Liver (tissue), 9 donors: Measurements from ENCODE around the gene RAPGEF1. TPM values are rescaled to one million over a fixed set of nuclear protein-coding genes. Genes with fewer than 3 reads are reported as not detected.

Source experiments
- DNase-seq: peaks from one replicate; pipeline ENCODE4 v3.0.0-alpha.2; 2017; ENCODE audit warnings: low spot score
- H3K27ac ChIP-seq, 2 donors: one replicate each; pipeline ENCODE4 v1.7.0; 2013; ENCODE audit warnings: inconsistent platforms in 2 of 2, low read length in 2 of 2, control low read depth in 1 of 2, low read depth in 1 of 2, mild to moderate bottlenecking in 1 of 2
- H3K27me3 ChIP-seq, 4 donors: one replicate each; pipeline versions ENCODE4 v1.6.1 to v1.7.0; 2013; ENCODE audit warnings: low read length in 3 of 4, inconsistent platforms in 1 of 4, mild to moderate bottlenecking in 1 of 4, moderate library complexity in 1 of 4; ENCODE audit not compliant: control insufficient read depth in 4 of 4, insufficient read depth in 4 of 4
- H3K36me3 ChIP-seq, 4 donors: one replicate each; pipeline versions ENCODE4 v1.6.1 to v1.7.0; 2013; ENCODE audit warnings: low read length in 3 of 4, mild to moderate bottlenecking in 3 of 4, low read depth in 1 of 4, moderate library complexity in 1 of 4; ENCODE audit not compliant: control insufficient read depth in 4 of 4, insufficient read depth in 3 of 4
- H3K4me1 ChIP-seq, 4 donors: one replicate each; pipeline versions ENCODE4 v1.6.1 to v1.7.0; 2013; ENCODE audit warnings: low read length in 3 of 4, mild to moderate bottlenecking in 3 of 4, moderate library complexity in 1 of 4; ENCODE audit not compliant: control insufficient read depth in 4 of 4, insufficient read depth in 4 of 4
- H3K4me3 ChIP-seq, 3 donors: one replicate each; pipeline versions ENCODE4 v1.6.1 to v1.7.0; 2013; ENCODE audit warnings: low read length in 3 of 3, control low read depth in 1 of 3, low read depth in 1 of 3, mild to moderate bottlenecking in 1 of 3
- H3K9ac ChIP-seq, 2 donors: one replicate each; pipeline ENCODE4 v1.7.0; 2013; ENCODE audit warnings: low read length in 2 of 2, mild to moderate bottlenecking in 2 of 2, moderate library complexity in 2 of 2, control low read depth in 1 of 2, low read depth in 1 of 2
- H3K9me3 ChIP-seq, 4 donors: one replicate each; pipeline versions ENCODE4 v1.6.1 to v1.7.0; 2013; ENCODE audit warnings: low read length in 3 of 4; ENCODE audit not compliant: control insufficient read depth in 4 of 4
- ATF3 ChIP-seq: IDR thresholded peaks from 2 replicates; pipeline ENCODE4 v1.6.1; 2016; ENCODE audit warnings: antibody characterized with exemption
- CTCF ChIP-seq: fragments of 150-350 bp; IDR thresholded peaks from 2 replicates; pipeline ENCODE4 v1.5.1; 2017; ENCODE audit warnings: improper control_type of control experiment, low read depth, low read length; ENCODE audit not compliant: missing input control
- EGR1 ChIP-seq, 2 donors: IDR thresholded peaks; 2 replicates each; pipeline ENCODE4 v1.6.1; 2016 to 2018; ENCODE audit warnings: antibody characterized with exemption in 2 of 2, low read depth in 2 of 2
- FOXA1 ChIP-seq: IDR thresholded peaks from 2 replicates; pipeline ENCODE4 v1.6.1; 2016; ENCODE audit warnings: antibody characterized with exemption
- FOXA2 ChIP-seq: IDR thresholded peaks from 2 replicates; pipeline ENCODE4 v1.6.1; 2016; ENCODE audit warnings: antibody characterized with exemption
- GABPA ChIP-seq, 2 donors: IDR thresholded peaks in 1 of 2; conservative IDR thresholded peaks in 1 of 2; 2 replicates each; pipeline ENCODE4 v1.6.1; 2016; ENCODE audit warnings: antibody characterized with exemption in 2 of 2, mild to moderate bottlenecking in 1 of 2, moderate library complexity in 1 of 2
- HNF4A ChIP-seq, 2 donors: conservative IDR thresholded peaks; 2 replicates each; pipeline ENCODE4 v1.6.1; 2016; ENCODE audit warnings: antibody characterized with exemption in 2 of 2, mild to moderate bottlenecking in 2 of 2
- HNF4G ChIP-seq: IDR thresholded peaks from 2 replicates; pipeline ENCODE4 v1.6.1; 2016; ENCODE audit warnings: antibody characterized with exemption
- JUND ChIP-seq, 2 donors: IDR thresholded peaks; 2 replicates each; pipeline ENCODE4 v1.6.1; 2016; ENCODE audit warnings: antibody characterized with exemption in 2 of 2
- NR2F2 ChIP-seq: IDR thresholded peaks from 2 replicates; pipeline ENCODE4 v1.6.1; 2016; ENCODE audit warnings: antibody characterized with exemption
- RAD21 ChIP-seq, 2 donors: IDR thresholded peaks; 2 replicates each; pipeline ENCODE4 v1.6.1; 2016; ENCODE audit warnings: antibody characterized with exemption in 2 of 2, mild to moderate bottlenecking in 2 of 2
- RXRA ChIP-seq, 2 donors: IDR thresholded peaks; 2 replicates each; pipeline ENCODE4 v1.6.1; 2017 to 2018; ENCODE audit warnings: antibody characterized with exemption in 2 of 2, mild to moderate bottlenecking in 1 of 2
- SP1 ChIP-seq: IDR thresholded peaks from 2 replicates; pipeline ENCODE4 v1.6.1; 2018; ENCODE audit warnings: antibody characterized with exemption, mild to moderate bottlenecking
- TAF1 ChIP-seq: conservative IDR thresholded peaks from 2 replicates; pipeline ENCODE4 v1.6.1; 2016; ENCODE audit warnings: antibody characterized with exemption, mild to moderate bottlenecking
- YY1 ChIP-seq: IDR thresholded peaks from 2 replicates; pipeline ENCODE4 v1.6.1; 2016; ENCODE audit warnings: antibody characterized with exemption, mild to moderate bottlenecking
- ZBTB33 ChIP-seq: IDR thresholded peaks from 2 replicates; pipeline ENCODE4 v1.6.1; 2016; ENCODE audit warnings: antibody characterized with exemption
- WGBS: extraction: QIAGEN DNeasy Blood & Tissue Kit; methylation state at CpG from one replicate; pipeline ENCODE4 v1.1.7; 2013; 5-methylcytosine and 5-hydroxymethylcytosine counted together
- polyA plus RNA-seq, 2 donors: library from polyadenylated mRNA; stranded (reverse) in 1 of 2; unstranded in 1 of 2; fragments of 200-250 nt in 1 of 2; fragments of >200 nt in 1 of 2; fragmentation: Nextera tagmentation in 1 of 2; extraction: Ambion mirVana in 1 of 2; gene quantifications; one replicate each; pipeline versions ENCODE4 v1.2.1 to v1.2.3, GENCODE V29; 2013 to 2015
- total RNA-seq, 2 donors: library from RNA; depleted of rRNA; stranded (reverse); fragments of >200 nt; gene quantifications; one replicate each; pipeline ENCODE4 v1.2.3, GENCODE V29; 2014
- TF ChIP-seq, protein P1 (sequence below): IDR thresholded peaks from 2 replicates; pipeline ENCODE4 v1.6.1; 2016; ENCODE audit warnings: antibody characterized with exemption
- TF ChIP-seq, protein P2 (sequence below): IDR thresholded peaks from 2 replicates; pipeline ENCODE4 v1.6.1; 2016; ENCODE audit warnings: antibody characterized with exemption, mild to moderate bottlenecking
- donor health status: healthy.
- donor health status: healthy.
- donor health status: healthy.
- donor health status: healthy.
- donor health status: healthy.

The RAPGEF1 gene
- total and polyA plus RNA-seq, 4 donors = 5.6 to 19.7 (median 16.8) TPM

- TF ChIP-seq CTCF (no peak), FOXA1 (no peak), HNF4A (conservative IDR thresholded peaks at IDR 0.05) (no peak), GABPA (IDR thresholded peaks at IDR 0.05 in 1 of 2, conservative IDR thresholded peaks at IDR 0.05 in 1 of 2) (no peak), JUND (IDR thresholded peaks at IDR 0.05) (no peak), SP1 (no peak), ATF3 (no peak)
- Histone ChIP-seq H3K36me3 (peaks cover 0 to 4% (median under 1%) of the 10 kb centered on the region in 4 donors), H3K9me3 (no peaks in the 10 kb centered on the region), H3K4me1 (peaks cover 0 to 11% (median 4%) of the 10 kb centered on the region in 4 donors), H3K9ac (no peak overlapping the region), H3K4me3 (no peak overlapping the region), H3K27ac (no peak overlapping the region), H3K27me3 (no peaks in the 10 kb centered on the region)
- no peak for DNase-seq
- WGBS = 95% methylated on average over 6 of the region's 6 CpGs
Observed at GRCh38 chr9:131649646-131650045, 90.2 kb downstream of the RAPGEF1 start.

GRCh38 chr9:131645078-131645776 lies 94.6 kb downstream of the RAPGEF1 start:
- H3K36me3 ChIP-seq = peaks cover 0 to 12% (median 8%) of the 10 kb centered on the region in 4 donors
- peaks cover 0 to 4% (median 3%) of the 10 kb centered on the region in 4 donors for H3K4me1 ChIP-seq

More at GRCh38 chr9:131645078-131645776, 94.6 kb downstream of the RAPGEF1 start:
- 90% methylated on average over 13 of the region's 13 CpGs for WGBS
- Histone ChIP-seq H3K9me3 (no peaks in the 10 kb centered on the region), H3K27me3 (no peaks in the 10 kb centered on the region), H3K4me3 (no peak overlapping the region), H3K9ac (no peak overlapping the region), H3K27ac (no peak overlapping the region)
- TF ChIP-seq SP1 = no peak
- no peak for TF ChIP-seq HNF4A (conservative IDR thresholded peaks at IDR 0.05)
- no peak for TF ChIP-seq YY1
- no peak for TF ChIP-seq TAF1
- no peak for TF ChIP-seq CTCF
- TF ChIP-seq ZBTB33 = no peak
- no peak for TF ChIP-seq RXRA (IDR thresholded peaks at IDR 0.05)
- TF ChIP-seq NR2F2 = no peak
- TF ChIP-seq FOXA2 = no peak
- TF ChIP-seq GABPA (IDR thresholded peaks at IDR 0.05 in 1 of 2, conservative IDR thresholded peaks at IDR 0.05 in 1 of 2) = no peak
- TF ChIP-seq, protein P1, sequence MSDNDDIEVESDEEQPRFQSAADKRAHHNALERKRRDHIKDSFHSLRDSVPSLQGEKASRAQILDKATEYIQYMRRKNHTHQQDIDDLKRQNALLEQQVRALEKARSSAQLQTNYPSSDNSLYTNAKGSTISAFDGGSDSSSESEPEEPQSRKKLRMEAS = no peak
- no peak for TF ChIP-seq JUND (IDR thresholded peaks at IDR 0.05)
- TF ChIP-seq EGR1 (IDR thresholded peaks at IDR 0.05; ENCODE audit: low read depth in 2 of 2) = no peak
- no peak for TF ChIP-seq RAD21 (IDR thresholded peaks at IDR 0.05)
- no peak for TF ChIP-seq HNF4G
- no peak for TF ChIP-seq FOXA1
- TF ChIP-seq, protein P2, sequence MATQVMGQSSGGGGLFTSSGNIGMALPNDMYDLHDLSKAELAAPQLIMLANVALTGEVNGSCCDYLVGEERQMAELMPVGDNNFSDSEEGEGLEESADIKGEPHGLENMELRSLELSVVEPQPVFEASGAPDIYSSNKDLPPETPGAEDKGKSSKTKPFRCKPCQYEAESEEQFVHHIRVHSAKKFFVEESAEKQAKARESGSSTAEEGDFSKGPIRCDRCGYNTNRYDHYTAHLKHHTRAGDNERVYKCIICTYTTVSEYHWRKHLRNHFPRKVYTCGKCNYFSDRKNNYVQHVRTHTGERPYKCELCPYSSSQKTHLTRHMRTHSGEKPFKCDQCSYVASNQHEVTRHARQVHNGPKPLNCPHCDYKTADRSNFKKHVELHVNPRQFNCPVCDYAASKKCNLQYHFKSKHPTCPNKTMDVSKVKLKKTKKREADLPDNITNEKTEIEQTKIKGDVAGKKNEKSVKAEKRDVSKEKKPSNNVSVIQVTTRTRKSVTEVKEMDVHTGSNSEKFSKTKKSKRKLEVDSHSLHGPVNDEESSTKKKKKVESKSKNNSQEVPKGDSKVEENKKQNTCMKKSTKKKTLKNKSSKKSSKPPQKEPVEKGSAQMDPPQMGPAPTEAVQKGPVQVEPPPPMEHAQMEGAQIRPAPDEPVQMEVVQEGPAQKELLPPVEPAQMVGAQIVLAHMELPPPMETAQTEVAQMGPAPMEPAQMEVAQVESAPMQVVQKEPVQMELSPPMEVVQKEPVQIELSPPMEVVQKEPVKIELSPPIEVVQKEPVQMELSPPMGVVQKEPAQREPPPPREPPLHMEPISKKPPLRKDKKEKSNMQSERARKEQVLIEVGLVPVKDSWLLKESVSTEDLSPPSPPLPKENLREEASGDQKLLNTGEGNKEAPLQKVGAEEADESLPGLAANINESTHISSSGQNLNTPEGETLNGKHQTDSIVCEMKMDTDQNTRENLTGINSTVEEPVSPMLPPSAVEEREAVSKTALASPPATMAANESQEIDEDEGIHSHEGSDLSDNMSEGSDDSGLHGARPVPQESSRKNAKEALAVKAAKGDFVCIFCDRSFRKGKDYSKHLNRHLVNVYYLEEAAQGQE = no peak
- no peak for TF ChIP-seq ATF3
- DNase-seq = no peak
